HG03175 (cell line): ENCODE measurements around the gene EDARADD.
"Not testable (repeated sequence)": the region's sequence is repeated elsewhere in the genome, so short reads cannot be mapped to it uniquely, and the experiment has no call there.

Source experiments
- ATAC-seq: cut with Tn5 transposase; IDR thresholded peaks from one replicate; pipeline ENCODE4 v1.9.1; 2021; ENCODE audit warnings: mild to moderate bottlenecking, moderate library complexity; ENCODE audit not compliant: unreplicated experiment

EDARADD gene

DNA sequence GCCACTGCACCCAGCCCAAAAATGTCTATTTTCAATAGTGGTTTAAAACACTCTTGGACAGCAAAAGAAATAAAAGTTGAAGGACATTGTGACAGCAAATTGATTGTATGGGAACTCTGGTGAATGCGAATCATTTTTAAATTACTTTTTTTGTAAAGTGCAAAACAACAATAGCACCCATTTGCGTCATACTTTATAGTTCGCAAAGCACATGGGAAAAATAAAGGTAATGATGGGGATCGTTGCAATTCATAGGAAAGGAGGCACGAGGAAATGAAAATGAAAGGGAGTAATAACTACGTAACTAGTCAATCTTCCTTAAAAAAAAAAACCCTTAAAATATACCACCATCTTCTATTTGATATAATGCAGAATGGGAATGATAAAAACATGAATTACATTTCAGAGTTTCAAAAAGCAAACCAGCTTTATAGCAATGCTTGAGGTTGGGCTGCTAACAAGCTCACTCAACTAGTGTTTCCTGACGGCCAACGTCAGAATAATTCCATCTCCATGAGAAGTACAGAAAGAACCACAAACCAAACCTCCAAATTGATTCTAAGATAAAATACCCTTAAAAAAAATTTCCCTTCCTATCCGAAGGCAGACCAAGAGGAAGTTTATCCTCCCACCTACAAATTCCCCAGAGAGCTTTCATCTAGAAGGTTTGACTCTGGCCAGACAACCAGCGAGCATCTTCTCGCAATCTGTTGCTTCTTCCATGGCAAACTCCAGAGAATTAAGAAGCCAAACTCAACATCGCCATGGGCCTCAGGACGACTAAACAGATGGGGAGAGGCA is at the start of gene EDARADD:
EDARADD (plus strand) TSS at position 606 of the 801 bp plus-strand sequence; CDS start at position 765, 159 bp downstream.
- no peak for ATAC-seq

GRCh38 chr1:236345728-236346127 is 48.4 kb upstream of the EDARADD start:
- ATAC-seq = no peak

GRCh38 chr1:236348071-236348470 is 46.0 kb upstream of the EDARADD start:
- ATAC-seq = no peak

- ATAC-seq = no peak
Measured at GRCh38 chr1:236350308-236350707, 43.8 kb upstream of the EDARADD start.

GRCh38 chr1:236351875-236352573 is 42.1 kb upstream of the EDARADD start:
- ATAC-seq = no peak

- not testable (repeated sequence) for ATAC-seq
Measured at GRCh38 chr1:236352747-236353146, 41.3 kb upstream of the EDARADD start.

DNA sequence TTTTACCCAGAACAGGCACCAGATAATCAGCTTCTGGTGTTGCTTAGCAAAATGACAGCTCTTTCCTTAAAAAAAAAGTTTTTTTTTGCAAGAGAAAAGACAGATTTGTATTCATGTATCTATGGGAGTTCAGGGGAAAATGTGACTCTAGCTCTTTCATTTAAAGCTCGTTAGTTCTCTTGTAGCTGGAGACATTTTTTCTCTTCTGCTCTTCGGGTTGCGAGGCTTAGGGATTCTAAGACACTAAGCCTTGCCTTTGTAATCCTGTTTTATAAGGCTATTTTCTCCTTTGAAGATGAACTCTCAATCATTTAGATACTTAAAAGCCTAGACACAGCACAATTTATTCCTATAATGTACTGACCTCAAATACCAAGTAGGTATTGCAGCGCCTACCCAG is 40.3 kb upstream of the EDARADD start:
- no peak for ATAC-seq

GRCh38 chr1:236354330-236355147 is 39.5 kb upstream of the EDARADD start:
- no peak for ATAC-seq

DNA sequence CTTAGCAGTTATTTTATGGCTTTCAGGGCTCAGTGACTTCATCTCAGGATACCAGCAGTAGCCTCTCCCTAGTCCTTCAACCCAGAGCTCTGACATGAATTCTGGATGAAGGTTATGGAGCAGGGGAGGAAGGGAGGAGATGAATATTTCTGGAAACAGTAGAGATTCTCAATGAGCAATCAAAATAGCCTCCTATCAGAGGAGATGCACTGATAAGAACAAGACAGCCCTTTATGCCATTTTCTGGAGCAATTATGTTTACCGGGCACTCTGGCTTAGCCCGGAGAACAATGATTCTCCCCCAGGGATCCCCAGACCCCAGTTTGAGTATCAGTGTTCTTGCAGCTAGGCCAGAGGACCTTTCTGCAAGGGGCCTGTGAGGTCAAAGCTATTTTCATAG is 37.9 kb upstream of the EDARADD start:
- ATAC-seq = no peak

GRCh38 chr1:236361909-236362590 is 32.0 kb upstream of the EDARADD start:
- no peak for ATAC-seq

DNA sequence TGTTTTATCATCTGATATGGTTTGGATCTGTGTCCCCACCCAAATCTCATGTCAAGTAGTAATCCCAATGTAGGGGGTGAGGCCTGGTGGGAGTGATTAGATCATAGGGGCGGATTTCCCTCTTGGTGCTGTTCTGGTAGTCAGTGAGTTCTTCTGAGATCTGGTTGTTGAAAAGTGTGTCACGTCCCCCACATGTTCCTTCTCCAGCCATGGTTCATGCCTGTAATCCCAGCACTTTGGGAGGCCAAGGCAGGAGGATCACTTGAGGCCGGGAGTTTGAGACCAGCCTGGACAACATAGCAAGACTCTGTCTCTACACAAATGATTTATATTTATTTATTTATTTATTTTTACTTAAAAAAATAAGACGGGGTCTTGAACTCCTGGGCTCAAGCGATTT is 30.8 kb upstream of the EDARADD start:
- ATAC-seq = no peak

- no peak for ATAC-seq
Measured at GRCh38 chr1:236365999-236366570, 28.0 kb upstream of the EDARADD start.

DNA sequence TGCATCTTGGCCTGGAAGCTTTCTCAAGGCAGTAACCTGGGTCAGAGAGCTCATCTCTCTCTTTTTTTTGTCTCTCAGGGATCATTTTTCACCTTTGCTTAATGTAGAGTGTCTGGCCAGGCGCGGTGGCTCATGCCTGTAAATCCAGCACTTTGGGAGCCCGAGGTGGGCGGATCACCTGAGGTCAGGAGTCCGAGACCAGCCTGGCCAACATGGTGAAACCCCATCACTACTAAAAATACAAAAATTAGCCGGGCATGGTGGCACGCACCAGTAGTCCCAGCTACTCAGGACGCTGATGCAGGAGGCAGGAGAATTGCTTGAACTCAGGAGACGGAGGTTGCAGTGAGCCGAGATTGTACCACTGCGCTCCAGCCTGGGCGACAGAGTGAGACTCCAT is 27.4 kb upstream of the EDARADD start:
- ATAC-seq = not testable (repeated sequence)

DNA sequence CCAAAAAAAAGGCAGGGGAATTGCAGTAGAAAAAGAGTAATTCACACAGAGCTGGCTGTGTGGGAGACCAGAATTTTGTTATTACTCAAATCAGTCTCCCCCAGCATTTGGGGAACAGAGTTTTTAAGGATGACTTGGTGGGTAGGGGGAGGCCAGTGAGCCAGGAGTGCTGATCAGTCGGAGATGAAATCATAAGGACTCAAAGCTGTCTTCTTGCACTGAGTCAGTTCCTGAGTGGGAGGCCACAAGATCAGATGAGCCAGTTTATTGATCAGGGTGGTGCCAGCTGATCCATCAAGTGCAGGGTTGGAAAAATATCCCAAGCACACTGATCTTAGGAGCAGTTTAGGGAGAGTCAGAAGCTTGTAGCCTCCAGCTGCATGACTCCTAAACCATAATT is 23.7 kb upstream of the EDARADD start:
- no peak for ATAC-seq

DNA sequence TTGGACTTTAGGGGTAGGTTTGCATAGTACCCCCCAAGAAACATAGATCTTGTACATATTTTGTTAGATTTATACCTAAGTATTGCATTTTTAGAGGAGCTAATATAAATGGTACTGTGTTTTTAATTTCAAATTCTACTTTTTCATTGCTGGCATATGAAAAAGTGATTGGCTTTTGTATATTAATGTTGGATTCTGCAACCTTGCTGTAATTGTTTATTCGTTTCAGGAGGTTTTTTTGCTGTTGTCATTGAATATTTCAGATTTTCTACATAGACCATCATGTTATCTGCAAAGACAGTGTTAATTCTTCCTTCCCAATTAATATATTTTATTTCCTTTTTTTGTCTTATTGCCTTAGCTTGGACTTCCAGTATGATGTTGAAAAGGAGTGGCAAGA is 23.0 kb upstream of the EDARADD start:
- ATAC-seq = no peak

- ATAC-seq = no peak
Measured at GRCh38 chr1:236377832-236378535, 16.1 kb upstream of the EDARADD start.

GRCh38 chr1:236381565-236382158 is 12.4 kb upstream of the EDARADD start:
- no peak for ATAC-seq

DNA sequence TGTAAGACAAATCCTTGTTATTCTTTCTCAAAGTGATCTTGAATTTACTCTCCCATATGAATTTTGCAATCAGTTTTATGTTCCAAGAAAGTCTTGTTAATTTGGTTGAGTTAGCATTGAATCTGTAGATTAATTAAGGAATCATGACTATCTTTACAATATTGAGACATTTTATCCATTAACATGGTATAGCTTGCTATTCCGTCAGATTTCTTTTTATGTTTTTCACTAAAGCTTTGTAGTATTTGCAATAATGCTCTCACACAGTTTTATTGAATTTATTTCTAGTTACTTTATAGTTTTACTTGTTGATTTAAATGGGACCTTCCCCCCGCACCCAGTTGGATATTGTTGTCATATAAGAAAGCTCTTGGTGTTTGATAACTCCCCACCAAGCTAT is 5.8 kb upstream of the EDARADD start:
- no peak for ATAC-seq

GRCh38 chr1:236389253-236389652 is 4.8 kb upstream of the EDARADD start:
- ATAC-seq = no peak

- ATAC-seq = no peak
Measured at GRCh38 chr1:236391008-236391407, 3.1 kb upstream of the EDARADD start.
